ENCODE measurements around the gene ZEB1.
"Not testable (repeated sequence)": the region's sequence is repeated elsewhere in the genome, so short reads cannot be mapped to it uniquely, and the experiment has no call there.

DNA sequence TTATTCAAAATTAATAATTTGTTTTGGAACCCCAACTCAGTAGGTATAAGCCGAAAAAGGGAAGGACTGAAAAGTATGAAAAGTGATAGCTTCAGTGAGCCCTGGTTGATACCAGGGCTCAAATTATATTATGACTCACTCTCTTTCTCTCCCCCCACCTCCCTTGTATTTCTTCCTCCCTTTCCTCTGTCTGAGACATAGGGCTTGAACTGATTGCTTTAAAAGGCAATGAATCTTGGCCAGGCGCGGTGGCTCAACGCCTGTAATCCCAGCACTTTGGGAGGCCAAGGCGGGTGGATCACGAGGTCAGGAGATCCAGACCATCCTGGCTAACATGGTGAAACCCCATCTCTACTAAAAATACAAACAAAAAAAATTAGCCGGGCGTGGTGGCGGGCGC, 108.3 kb downstream of the ZEB1 start:
- TF ChIP-seq, protein P1, sequence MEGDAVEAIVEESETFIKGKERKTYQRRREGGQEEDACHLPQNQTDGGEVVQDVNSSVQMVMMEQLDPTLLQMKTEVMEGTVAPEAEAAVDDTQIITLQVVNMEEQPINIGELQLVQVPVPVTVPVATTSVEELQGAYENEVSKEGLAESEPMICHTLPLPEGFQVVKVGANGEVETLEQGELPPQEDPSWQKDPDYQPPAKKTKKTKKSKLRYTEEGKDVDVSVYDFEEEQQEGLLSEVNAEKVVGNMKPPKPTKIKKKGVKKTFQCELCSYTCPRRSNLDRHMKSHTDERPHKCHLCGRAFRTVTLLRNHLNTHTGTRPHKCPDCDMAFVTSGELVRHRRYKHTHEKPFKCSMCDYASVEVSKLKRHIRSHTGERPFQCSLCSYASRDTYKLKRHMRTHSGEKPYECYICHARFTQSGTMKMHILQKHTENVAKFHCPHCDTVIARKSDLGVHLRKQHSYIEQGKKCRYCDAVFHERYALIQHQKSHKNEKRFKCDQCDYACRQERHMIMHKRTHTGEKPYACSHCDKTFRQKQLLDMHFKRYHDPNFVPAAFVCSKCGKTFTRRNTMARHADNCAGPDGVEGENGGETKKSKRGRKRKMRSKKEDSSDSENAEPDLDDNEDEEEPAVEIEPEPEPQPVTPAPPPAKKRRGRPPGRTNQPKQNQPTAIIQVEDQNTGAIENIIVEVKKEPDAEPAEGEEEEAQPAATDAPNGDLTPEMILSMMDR (IDR thresholded peaks at IDR 0.05): not testable (repeated sequence)
- TF ChIP-seq EZH2 (IDR thresholded peaks at IDR 0.05): not testable (repeated sequence)

All from neural progenitor cell (in vitro differentiated cells).